ENCODE data around the gene CNTNAP2.

CNTNAP2 gene

DNA sequence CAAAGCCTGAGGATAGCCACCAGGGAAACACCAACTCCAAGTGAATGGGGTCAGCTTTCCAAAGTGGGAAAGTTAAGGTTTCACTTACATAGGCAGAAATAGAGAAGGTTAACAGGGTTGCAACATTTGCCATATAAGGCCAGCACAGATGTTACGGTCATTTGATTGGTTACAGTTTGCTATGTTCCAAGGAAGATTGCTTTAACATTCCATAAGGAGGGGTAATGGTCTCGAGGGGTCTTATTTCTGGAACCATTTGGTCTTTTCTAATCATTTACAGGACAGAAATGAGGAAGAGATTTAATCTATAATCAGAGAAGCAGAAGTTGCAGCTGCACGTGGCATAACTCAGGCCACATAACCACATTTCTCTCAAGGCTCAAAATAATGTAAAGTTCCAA lies 1794.6 kb downstream of the CNTNAP2 start:
- Histone ChIP-seq H3K9me3 (ENCODE audit: control extremely low read depth in 1 of 5, control insufficient read depth in 4 of 5, insufficient read depth in 2 of 5, low read depth in 1 of 5, low read length in 4 of 5) (no peaks in the 10 kb centered on the region), H3K4me3 (ENCODE audit: control insufficient read depth in 1 of 7, extremely low read depth in 1 of 7, insufficient read depth in 4 of 7, low read depth in 2 of 7, low read length in 6 of 7) (peak overlapping the region in 1 of 7 experiments; percentile 14), H3K4me1 (ENCODE audit: control extremely low read depth in 1 of 4, control insufficient read depth in 4 of 4, insufficient read depth in 4 of 4, low read length in 3 of 4) (peaks cover 0 to 17% (median 8%) of the 10 kb centered on the region in 4 experiments), H3K36me3 (ENCODE audit: control insufficient read depth in 4 of 4, insufficient read depth in 4 of 4, low read length in 3 of 4) (no peaks in the 10 kb centered on the region), H3K27ac (ENCODE audit: insufficient read depth in 1 of 2, low read depth in 1 of 2, low read length in 2 of 2, poor library complexity in 1 of 2, severe bottlenecking in 2 of 2) (no peak overlapping the region), H3K27me3 (replicated peaks in 2 of 5; ENCODE audit: control insufficient read depth in 4 of 5, insufficient read depth in 5 of 5, low read length in 4 of 5) (no peaks in the 10 kb centered on the region)
- CTCF ChIA-PET, result no interaction called here
- POLR2A ChIA-PET, result no interaction called here
- peak; percentile 34 to 88 (median 80) for DNase-seq
- 0% methylated on average over 2 of the region's 3 CpGs for WGBS (ENCODE audit: insufficient coverage)

GRCh38 chr7:147912291-147912690 lies 1795.7 kb downstream of the CNTNAP2 start:
- peaks cover 0 to 17% (median 8%) of the 10 kb centered on the region in 4 experiments for H3K4me1 ChIP-seq (ENCODE audit: control extremely low read depth in 1 of 4, control insufficient read depth in 4 of 4, insufficient read depth in 4 of 4, low read length in 3 of 4)
- POLR2A ChIA-PET, result no interaction called here
- no peaks in the 10 kb centered on the region for H3K27me3 ChIP-seq (replicated peaks in 2 of 5; ENCODE audit: control insufficient read depth in 4 of 5, insufficient read depth in 5 of 5, low read length in 4 of 5)
- H3K4me3 ChIP-seq (ENCODE audit: control insufficient read depth in 1 of 7, extremely low read depth in 1 of 7, insufficient read depth in 4 of 7, low read depth in 2 of 7, low read length in 6 of 7), result no peak overlapping the region
- 88% methylated on average over 2 of the region's 2 CpGs for WGBS (ENCODE audit: insufficient coverage)
- no peak for DNase-seq
- H3K36me3 ChIP-seq (ENCODE audit: control insufficient read depth in 4 of 4, insufficient read depth in 4 of 4, low read length in 3 of 4), result no peaks in the 10 kb centered on the region
- CTCF ChIA-PET, result no interaction called here
- H3K9me3 ChIP-seq (ENCODE audit: control extremely low read depth in 1 of 5, control insufficient read depth in 4 of 5, insufficient read depth in 2 of 5, low read depth in 1 of 5, low read length in 4 of 5), result no peaks in the 10 kb centered on the region
- no peak overlapping the region for H3K27ac ChIP-seq (ENCODE audit: insufficient read depth in 1 of 2, low read depth in 1 of 2, low read length in 2 of 2, poor library complexity in 1 of 2, severe bottlenecking in 2 of 2)

GRCh38 chr7:147912946-147913638 lies 1796.5 kb downstream of the CNTNAP2 start:
- H3K27me3 ChIP-seq (replicated peaks in 2 of 5; ENCODE audit: control insufficient read depth in 4 of 5, insufficient read depth in 5 of 5, low read length in 4 of 5), result no peaks in the 10 kb centered on the region
- CTCF ChIA-PET, result no interaction called here
- DNase-seq, result no peak
- H3K27ac ChIP-seq (ENCODE audit: insufficient read depth in 1 of 2, low read depth in 1 of 2, low read length in 2 of 2, poor library complexity in 1 of 2, severe bottlenecking in 2 of 2), result no peak overlapping the region
- H3K4me3 ChIP-seq (ENCODE audit: control insufficient read depth in 1 of 7, extremely low read depth in 1 of 7, insufficient read depth in 4 of 7, low read depth in 2 of 7, low read length in 6 of 7), result no peak overlapping the region
- H3K9me3 ChIP-seq (ENCODE audit: control extremely low read depth in 1 of 5, control insufficient read depth in 4 of 5, insufficient read depth in 2 of 5, low read depth in 1 of 5, low read length in 4 of 5), result no peaks in the 10 kb centered on the region
- no peaks in the 10 kb centered on the region for H3K36me3 ChIP-seq (ENCODE audit: control insufficient read depth in 4 of 4, insufficient read depth in 4 of 4, low read length in 3 of 4)
- POLR2A ChIA-PET, result no interaction called here
- 100% methylated on average over 2 of the region's 2 CpGs for WGBS (ENCODE audit: insufficient coverage)
- H3K4me1 ChIP-seq (ENCODE audit: control extremely low read depth in 1 of 4, control insufficient read depth in 4 of 4, insufficient read depth in 4 of 4, low read length in 3 of 4), result peaks cover 0 to 17% (median 8%) of the 10 kb centered on the region in 4 experiments

DNA sequence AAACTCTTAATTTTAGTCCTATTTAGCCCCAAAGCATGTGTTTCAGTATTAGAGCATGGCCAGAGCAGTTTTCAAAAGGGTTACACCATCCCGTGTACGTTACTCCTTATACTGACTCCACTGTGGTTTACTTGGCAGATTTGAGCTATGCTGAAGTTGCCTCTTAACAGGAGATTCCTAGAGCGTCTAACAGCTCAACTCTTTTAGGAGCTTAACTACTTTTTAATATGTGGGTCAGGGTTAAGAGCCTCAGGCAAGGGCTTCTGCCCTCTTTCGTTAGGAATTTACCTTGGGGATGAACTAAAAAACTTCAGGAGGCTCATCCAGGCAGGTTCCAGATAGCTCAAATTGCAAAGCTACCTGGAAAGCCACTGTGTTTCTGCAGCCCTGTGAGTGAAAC lies 1799.2 kb downstream of the CNTNAP2 start:
- Histone ChIP-seq H3K4me1 (ENCODE audit: control extremely low read depth in 1 of 4, control insufficient read depth in 4 of 4, insufficient read depth in 4 of 4, low read length in 3 of 4) (peaks cover 0 to 17% (median 8%) of the 10 kb centered on the region in 4 experiments), H3K27me3 (replicated peaks in 2 of 5; ENCODE audit: control insufficient read depth in 4 of 5, insufficient read depth in 5 of 5, low read length in 4 of 5) (no peaks in the 10 kb centered on the region), H3K27ac (ENCODE audit: insufficient read depth in 1 of 2, low read depth in 1 of 2, low read length in 2 of 2, poor library complexity in 1 of 2, severe bottlenecking in 2 of 2) (no peak overlapping the region), H3K9me3 (ENCODE audit: control extremely low read depth in 1 of 5, control insufficient read depth in 4 of 5, insufficient read depth in 2 of 5, low read depth in 1 of 5, low read length in 4 of 5) (no peaks in the 10 kb centered on the region), H3K36me3 (ENCODE audit: control insufficient read depth in 4 of 4, insufficient read depth in 4 of 4, low read length in 3 of 4) (no peaks in the 10 kb centered on the region), H3K4me3 (ENCODE audit: control insufficient read depth in 1 of 7, extremely low read depth in 1 of 7, insufficient read depth in 4 of 7, low read depth in 2 of 7, low read length in 6 of 7) (no peak overlapping the region)
- DNase-seq, result no peak
- POLR2A ChIA-PET, result no interaction called here
- CTCF ChIA-PET, result no interaction called here
- 94% methylated on average over 4 of the region's 4 CpGs for WGBS (ENCODE audit: insufficient coverage)

- Histone ChIP-seq H3K27me3 (replicated peaks in 2 of 5; ENCODE audit: control insufficient read depth in 4 of 5, insufficient read depth in 5 of 5, low read length in 4 of 5) (no peaks in the 10 kb centered on the region), H3K4me1 (ENCODE audit: control extremely low read depth in 1 of 4, control insufficient read depth in 4 of 4, insufficient read depth in 4 of 4, low read length in 3 of 4) (peaks cover 0 to 11% (median 5%) of the 10 kb centered on the region in 4 experiments), H3K9me3 (ENCODE audit: control extremely low read depth in 1 of 5, control insufficient read depth in 4 of 5, insufficient read depth in 2 of 5, low read depth in 1 of 5, low read length in 4 of 5) (no peaks in the 10 kb centered on the region), H3K27ac (ENCODE audit: insufficient read depth in 1 of 2, low read depth in 1 of 2, low read length in 2 of 2, poor library complexity in 1 of 2, severe bottlenecking in 2 of 2) (no peak overlapping the region), H3K4me3 (ENCODE audit: control insufficient read depth in 1 of 7, extremely low read depth in 1 of 7, insufficient read depth in 4 of 7, low read depth in 2 of 7, low read length in 6 of 7) (no peak overlapping the region), H3K36me3 (ENCODE audit: control insufficient read depth in 4 of 4, insufficient read depth in 4 of 4, low read length in 3 of 4) (no peaks in the 10 kb centered on the region)
- no peak for DNase-seq
- CTCF ChIA-PET, result no interaction called here
- POLR2A ChIA-PET, result no interaction called here
- 100% methylated on average over 4 of the region's 4 CpGs for WGBS (ENCODE audit: insufficient coverage)
Measured at GRCh38 chr7:147916573-147916972, 1800.0 kb downstream of the CNTNAP2 start.

DNA sequence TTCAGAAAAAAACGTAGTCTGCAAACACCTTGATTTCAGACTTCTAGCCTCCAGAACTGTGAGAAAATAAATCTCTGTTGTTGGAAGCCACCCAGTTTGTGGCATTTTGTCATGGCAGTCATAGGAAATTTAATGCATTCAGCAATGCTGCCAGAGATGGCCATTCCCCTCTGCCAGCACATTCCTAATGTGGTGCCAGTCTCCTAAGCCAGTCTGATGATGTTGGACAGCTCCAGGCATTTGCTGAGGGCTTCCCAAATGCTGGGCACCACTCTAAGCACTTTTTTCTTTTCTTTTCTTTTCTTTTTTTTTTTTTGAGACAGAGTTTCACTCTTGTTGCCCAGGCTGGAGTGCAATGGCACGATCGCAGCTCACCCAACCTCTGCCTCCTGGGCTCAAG lies 1807.2 kb downstream of the CNTNAP2 start:
- Histone ChIP-seq H3K9me3 (ENCODE audit: control extremely low read depth in 1 of 5, control insufficient read depth in 4 of 5, insufficient read depth in 2 of 5, low read depth in 1 of 5, low read length in 4 of 5) (peaks cover 0 to 3% (median 0%) of the 10 kb centered on the region in 5 experiments), H3K4me3 (ENCODE audit: control insufficient read depth in 1 of 7, extremely low read depth in 1 of 7, insufficient read depth in 4 of 7, low read depth in 2 of 7, low read length in 6 of 7) (no peak overlapping the region), H3K36me3 (ENCODE audit: control insufficient read depth in 4 of 4, insufficient read depth in 4 of 4, low read length in 3 of 4) (no peaks in the 10 kb centered on the region), H3K27me3 (replicated peaks in 2 of 5; ENCODE audit: control insufficient read depth in 4 of 5, insufficient read depth in 5 of 5, low read length in 4 of 5) (no peaks in the 10 kb centered on the region), H3K27ac (ENCODE audit: insufficient read depth in 1 of 2, low read depth in 1 of 2, low read length in 2 of 2, poor library complexity in 1 of 2, severe bottlenecking in 2 of 2) (no peak overlapping the region), H3K4me1 (ENCODE audit: control extremely low read depth in 1 of 4, control insufficient read depth in 4 of 4, insufficient read depth in 4 of 4, low read length in 3 of 4) (no peaks in the 10 kb centered on the region)
- ChIA-PET CTCF (no interaction called here), POLR2A (no interaction called here)
- no peak for DNase-seq
- WGBS (ENCODE audit: insufficient coverage), result no CpG with 5 or more reads among the region's 3 CpGs

DNA sequence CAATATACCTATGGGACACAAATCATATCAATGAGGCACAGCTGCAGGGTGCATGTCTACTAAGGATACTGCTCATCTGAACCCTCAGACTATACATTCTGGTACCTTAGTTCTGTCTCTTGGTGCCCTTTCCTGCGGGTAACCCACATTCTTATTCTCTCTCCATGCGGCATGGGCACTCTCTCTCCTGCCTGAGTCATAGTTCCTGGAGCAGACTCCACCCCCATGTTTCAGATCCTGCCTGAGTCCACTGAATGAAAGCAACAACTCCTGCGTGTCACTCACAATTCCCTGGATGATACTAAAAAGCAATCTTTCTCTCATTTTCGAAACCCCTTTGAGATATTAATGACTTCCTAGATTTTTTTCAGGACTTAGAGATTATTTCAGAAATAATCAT lies 1820.8 kb downstream of the CNTNAP2 start:
- DNase-seq, result no peak
- no peaks in the 10 kb centered on the region for H3K4me1 ChIP-seq (ENCODE audit: control extremely low read depth in 1 of 4, control insufficient read depth in 4 of 4, insufficient read depth in 4 of 4, low read length in 3 of 4)
- no peaks in the 10 kb centered on the region for H3K9me3 ChIP-seq (ENCODE audit: control extremely low read depth in 1 of 5, control insufficient read depth in 4 of 5, insufficient read depth in 2 of 5, low read depth in 1 of 5, low read length in 4 of 5)
- H3K27me3 ChIP-seq (replicated peaks in 2 of 5; ENCODE audit: control insufficient read depth in 4 of 5, insufficient read depth in 5 of 5, low read length in 4 of 5), result no peaks in the 10 kb centered on the region
- H3K27ac ChIP-seq (ENCODE audit: insufficient read depth in 1 of 2, low read depth in 1 of 2, low read length in 2 of 2, poor library complexity in 1 of 2, severe bottlenecking in 2 of 2), result no peak overlapping the region
- ChIA-PET CTCF (no interaction called here), POLR2A (no interaction called here)
- no peak overlapping the region for H3K4me3 ChIP-seq (ENCODE audit: control insufficient read depth in 1 of 7, extremely low read depth in 1 of 7, insufficient read depth in 4 of 7, low read depth in 2 of 7, low read length in 6 of 7)
- no peaks in the 10 kb centered on the region for H3K36me3 ChIP-seq (ENCODE audit: control insufficient read depth in 4 of 4, insufficient read depth in 4 of 4, low read length in 3 of 4)
- 89% methylated on average over 2 of the region's 4 CpGs for WGBS (ENCODE audit: insufficient coverage)

All from common myeloid progenitor, CD34-positive (primary cell).